Stimulated activated CD4-positive, alpha-beta T cell treated with anti-CD3 and anti-CD28 coated beads, Interleukin-15, amount 100 ng/mL, for 1 hour (primary cell): ENCODE measurements around the gene MAGI1.

Experiments
- DNase-seq, 2 donors: peaks; one replicate each; pipeline ENCODE4 v3.0.0-alpha.2; 2020; ENCODE audit warnings: low read depth in 1 of 2, low spot score in 1 of 2

Gene MAGI1

GRCh38 chr3:65445573-65446169, 593.0 kb downstream of the MAGI1 start:
- no peak for DNase-seq

GRCh38 chr3:65444447-65444815, 594.3 kb downstream of the MAGI1 start:
- no peak for DNase-seq

DNA sequence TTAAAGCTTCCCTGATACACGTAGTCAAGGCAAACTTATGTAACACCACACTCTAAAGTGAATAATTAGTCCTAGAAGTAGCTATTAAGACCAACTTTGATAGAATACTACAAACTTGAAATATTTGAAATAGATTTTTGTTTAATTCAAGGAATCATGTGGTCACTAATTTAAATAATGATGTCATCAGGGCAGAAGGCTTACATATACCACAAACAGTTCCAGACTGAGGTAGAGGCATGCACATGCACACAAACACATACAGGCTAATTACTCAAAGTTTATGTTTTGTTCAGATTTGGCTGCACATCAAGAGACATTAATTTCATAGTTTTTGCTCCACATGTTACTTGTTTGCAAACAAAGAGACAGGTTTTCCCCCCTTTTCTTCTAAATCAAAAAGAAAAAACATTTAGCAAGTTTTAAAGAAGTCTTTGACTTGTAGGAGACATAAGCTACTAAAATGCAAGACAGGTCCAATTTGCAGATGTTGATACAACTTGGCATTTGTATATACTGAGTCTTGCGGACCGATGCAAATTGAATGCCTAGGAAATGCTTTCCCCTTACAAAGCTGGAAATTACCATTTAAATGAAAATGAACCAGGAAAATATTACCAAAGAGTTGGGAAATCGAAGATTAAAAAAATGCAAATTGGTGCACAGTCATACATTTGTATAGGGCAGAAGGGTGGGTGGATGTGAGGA, 594.8 kb downstream of the MAGI1 start:
- DNase-seq, result no peak

GRCh38 chr3:65439641-65440284, 599.0 kb downstream of the MAGI1 start:
- no peak for DNase-seq

DNA sequence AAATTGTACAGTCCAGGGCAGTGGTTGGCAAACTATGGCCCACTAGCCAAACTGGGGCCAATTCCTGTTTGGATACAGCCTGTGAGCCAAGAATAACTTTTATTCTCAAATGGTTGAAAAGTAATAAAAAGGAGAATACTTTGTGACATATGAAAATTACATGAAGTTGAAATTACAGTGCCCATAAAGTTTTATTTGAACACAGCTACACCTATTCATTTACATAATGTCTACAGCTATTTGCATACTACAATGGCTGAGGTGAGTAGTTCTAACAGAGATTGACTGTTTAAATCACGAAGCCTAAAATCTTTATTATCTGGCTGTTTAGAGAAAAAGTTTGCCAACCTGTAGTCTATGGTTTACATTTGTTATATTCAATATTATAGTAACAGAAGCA, 600.1 kb downstream of the MAGI1 start:
- DNase-seq, result no peak

DNA sequence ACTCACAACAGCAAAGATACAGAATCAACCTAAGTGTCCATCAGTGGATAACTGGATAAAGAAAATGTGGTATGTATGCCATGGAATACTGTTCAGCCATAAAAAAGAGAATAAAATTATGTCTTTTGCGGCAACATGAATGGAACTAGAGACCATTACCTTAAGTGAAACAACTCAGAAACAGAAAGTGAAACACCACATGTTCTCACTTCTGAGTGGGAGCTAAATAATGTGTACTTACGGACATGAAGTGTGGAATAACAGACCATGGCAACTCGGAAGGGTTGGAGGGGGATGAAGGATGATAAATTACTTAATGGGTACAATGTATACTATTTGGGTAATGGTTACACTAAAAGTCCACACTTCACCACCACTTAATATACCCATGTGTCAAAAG, 600.6 kb downstream of the MAGI1 start:
- DNase-seq, result no peak

GRCh38 chr3:65436580-65436979, 602.1 kb downstream of the MAGI1 start:
- DNase-seq, result no peak

GRCh38 chr3:65433480-65433879, 605.2 kb downstream of the MAGI1 start:
- DNase-seq, result no peak

DNA sequence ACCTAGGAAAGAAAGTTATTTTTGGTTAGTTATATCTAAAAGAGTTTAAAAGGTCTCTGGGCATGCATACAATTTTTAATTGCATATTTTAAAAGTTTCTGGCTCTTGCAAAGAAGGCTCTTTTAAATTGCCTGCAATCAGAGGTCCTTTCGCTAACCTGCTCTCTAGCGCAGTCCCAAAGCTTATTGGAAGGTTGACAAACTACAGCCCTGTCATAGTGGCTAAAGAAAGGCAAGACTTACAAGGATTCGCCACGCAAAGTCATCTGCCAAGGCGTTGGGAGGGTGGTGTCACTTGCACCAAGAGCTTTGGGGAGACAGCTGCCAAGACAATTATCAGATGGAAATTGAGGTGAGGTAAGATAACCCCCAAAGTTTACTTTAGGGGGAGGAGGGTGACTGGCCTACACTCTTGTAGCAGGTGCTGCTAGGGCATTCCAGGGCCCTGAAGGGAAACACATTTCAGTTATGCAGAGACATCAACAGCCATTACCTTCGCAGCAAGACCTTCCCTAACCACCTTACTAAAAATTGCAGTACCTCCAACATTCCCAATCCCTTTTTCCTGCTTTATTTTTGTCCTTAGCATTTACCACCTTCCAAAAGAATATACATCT, 606.2 kb downstream of the MAGI1 start:
- DNase-seq, result no peak

- DNase-seq, result no peak
Observed at GRCh38 chr3:65425880-65426279, 612.8 kb downstream of the MAGI1 start.

GRCh38 chr3:65422154-65422553, 616.6 kb downstream of the MAGI1 start:
- no peak for DNase-seq

GRCh38 chr3:65419233-65419632, 619.5 kb downstream of the MAGI1 start:
- no peak for DNase-seq

DNA sequence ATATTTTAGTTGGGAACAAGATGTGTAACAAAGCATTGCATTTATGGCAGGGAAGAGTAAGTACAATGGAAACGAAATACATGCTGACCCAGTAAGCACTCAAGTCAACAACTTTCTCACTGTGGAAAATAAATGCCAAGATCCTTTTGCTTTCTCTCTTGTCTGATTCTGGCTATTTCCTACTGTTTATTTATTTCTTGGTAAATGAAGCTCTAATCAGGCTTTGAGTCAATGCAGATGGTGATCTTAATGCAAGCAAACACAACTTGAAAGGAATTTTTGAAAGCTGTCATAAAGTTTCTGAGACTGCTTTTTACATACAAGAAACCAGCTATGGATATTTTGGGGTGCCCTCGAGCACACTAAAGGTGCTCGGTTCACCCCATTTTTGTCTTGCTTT, 624.8 kb downstream of the MAGI1 start:
- DNase-seq, result no peak

GRCh38 chr3:65412588-65412987, 626.1 kb downstream of the MAGI1 start:
- DNase-seq, result no peak

DNA sequence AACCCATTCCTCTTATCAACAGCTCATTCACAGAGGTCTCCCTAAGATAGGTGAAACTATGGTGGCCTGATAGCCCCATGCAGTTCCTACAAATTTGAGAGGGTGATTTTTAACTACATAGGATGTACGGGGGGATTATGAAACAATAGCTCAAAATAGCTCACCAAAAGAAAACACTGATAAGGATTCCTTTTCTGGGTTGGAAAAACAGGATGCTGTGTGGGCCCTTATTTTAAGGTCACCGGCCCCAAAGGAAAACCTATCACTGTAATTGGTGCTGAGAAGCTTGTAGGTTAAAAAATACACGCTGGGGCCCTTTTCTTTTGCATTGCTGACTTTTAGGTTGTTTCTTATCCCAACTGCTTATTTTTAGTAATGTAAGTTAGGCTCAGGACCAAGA, 627.4 kb downstream of the MAGI1 start:
- DNase-seq, result no peak

GRCh38 chr3:65409176-65409569, 629.5 kb downstream of the MAGI1 start:
- no peak for DNase-seq

DNA sequence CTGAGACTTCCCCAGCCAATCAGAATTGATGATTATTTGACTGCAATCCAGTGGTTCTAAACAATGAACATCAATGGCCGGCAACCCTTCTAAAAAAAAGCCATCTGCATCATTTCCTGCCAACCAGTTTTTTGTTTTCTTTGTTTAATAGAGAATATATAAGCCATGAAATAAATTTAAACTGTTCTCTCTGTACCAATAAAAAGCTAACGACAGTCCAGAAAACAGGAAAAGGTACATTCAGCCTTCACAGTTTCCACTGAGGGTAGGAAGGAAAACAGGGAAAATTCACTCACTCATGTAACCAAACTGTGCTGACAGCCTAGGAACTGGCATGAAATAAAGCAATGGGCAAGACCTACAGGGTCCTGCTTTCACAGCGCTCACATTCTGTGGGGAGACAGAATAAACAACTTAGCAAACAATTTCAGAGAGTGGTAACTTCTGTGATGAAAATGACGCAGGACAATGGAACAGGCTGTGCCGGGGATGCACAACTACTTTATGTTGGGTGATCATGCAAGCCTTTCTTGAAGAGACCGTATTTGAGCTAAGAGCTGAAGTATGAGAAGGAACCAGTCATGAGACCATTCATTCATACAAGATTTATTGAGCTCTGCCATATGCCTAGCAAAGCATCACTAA, 630.1 kb downstream of the MAGI1 start:
- no peak for DNase-seq

DNA sequence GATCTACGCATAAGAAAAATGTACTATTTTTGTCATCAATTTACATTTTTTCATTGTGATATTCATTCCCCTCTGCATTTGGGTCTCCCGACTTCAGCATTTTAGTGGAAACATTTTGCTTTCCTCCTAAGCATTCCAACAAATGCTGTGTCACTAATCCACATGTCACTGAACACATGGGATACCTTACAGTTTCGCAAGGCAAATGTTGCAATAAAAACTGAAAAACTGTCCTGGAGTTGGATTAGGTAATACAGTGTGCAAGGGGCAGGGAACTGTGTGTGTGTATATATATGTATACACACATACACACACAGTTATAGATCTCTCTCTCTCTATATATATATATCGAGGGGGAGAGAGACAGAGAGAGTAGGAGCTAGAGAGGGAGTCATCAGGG, 632.2 kb downstream of the MAGI1 start:
- no peak for DNase-seq

DNA sequence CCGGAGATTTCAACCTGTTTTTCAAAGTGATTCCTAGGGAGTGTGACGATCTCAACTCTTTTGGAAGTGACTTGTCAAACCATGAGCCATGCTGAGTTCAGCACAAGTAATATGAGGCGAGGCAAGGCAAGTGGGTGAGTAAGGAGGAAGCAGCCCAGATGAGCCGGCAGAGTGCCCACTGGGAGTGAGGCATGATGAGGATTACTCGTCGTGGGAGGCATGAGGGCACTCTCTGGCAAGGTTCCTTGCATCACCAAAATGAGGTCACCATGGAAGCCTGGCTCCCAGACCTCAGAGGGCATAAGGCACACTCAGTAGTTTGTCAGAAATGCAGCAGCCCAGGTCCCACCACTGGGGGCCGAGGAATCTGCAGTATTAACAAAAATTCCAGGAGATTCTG, 636.1 kb downstream of the MAGI1 start:
- DNase-seq, result no peak

- no peak for DNase-seq
Observed at GRCh38 chr3:65401359-65402305, 637.1 kb downstream of the MAGI1 start.

- no peak for DNase-seq
Observed at GRCh38 chr3:65400899-65401298, 637.8 kb downstream of the MAGI1 start.
